ENCODE results near the gene PTPN14. TPM values are rescaled to one million over a fixed set of nuclear protein-coding genes. Genes with fewer than 3 reads are reported as not detected.

PTPN14 gene
- total RNA-seq, 1 donor = 104 TPM

DNA sequence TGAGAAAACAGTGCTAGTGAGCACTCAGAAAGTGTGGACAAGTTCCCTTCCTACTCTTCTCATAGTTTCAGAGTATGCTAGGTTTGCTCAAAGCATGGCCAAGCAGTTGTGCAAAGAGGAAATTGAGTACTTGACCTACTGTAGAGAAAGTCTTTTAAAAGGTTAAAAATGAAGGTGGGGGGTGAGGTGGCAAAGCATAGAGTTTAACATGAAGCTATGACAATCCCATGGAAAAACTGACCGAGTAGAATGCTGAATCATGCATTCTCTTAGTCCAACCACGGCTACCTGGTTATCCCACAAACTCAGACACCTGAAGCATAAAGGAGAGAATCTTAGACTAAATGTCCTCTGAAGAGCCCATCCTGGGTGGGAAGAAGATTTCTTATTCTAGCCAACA, 79.9 kb downstream of the PTPN14 start:
- TF ChIP-seq, protein P1, sequence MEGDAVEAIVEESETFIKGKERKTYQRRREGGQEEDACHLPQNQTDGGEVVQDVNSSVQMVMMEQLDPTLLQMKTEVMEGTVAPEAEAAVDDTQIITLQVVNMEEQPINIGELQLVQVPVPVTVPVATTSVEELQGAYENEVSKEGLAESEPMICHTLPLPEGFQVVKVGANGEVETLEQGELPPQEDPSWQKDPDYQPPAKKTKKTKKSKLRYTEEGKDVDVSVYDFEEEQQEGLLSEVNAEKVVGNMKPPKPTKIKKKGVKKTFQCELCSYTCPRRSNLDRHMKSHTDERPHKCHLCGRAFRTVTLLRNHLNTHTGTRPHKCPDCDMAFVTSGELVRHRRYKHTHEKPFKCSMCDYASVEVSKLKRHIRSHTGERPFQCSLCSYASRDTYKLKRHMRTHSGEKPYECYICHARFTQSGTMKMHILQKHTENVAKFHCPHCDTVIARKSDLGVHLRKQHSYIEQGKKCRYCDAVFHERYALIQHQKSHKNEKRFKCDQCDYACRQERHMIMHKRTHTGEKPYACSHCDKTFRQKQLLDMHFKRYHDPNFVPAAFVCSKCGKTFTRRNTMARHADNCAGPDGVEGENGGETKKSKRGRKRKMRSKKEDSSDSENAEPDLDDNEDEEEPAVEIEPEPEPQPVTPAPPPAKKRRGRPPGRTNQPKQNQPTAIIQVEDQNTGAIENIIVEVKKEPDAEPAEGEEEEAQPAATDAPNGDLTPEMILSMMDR (IDR thresholded peaks at IDR 0.05; ENCODE audit: insufficient read depth, low read depth, low read length) = no peak
- no peak for DNase-seq (ENCODE audit: low read depth)
- H3K4me3 ChIP-seq (ENCODE audit: low read depth, low read length) = no peak overlapping the region

DNA sequence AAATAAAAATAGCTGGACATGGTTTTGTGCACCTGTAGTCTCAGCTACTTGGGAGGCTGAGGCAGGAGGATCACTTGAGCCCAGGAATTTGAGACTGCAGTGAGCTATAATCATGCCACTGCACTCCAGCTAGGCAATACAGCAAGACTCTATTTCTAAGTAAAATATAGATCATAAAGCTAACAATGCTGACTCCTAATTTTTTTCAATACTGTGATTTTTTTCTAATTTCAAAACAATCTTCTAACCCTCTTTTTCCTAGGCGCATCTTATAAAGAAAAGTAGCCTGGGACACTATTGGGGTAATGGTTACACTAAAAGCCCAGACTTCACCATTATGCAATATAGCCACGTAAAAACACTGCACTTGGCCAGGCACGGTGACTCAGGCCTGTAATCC, 81.3 kb downstream of the PTPN14 start:
- H3K4me3 ChIP-seq (ENCODE audit: low read depth, low read length) = no peak overlapping the region
- DNase-seq (ENCODE audit: low read depth) = peak; percentile 21
- TF ChIP-seq, protein P1 (IDR thresholded peaks at IDR 0.05; ENCODE audit: insufficient read depth, low read depth, low read length) = no peak

DNA sequence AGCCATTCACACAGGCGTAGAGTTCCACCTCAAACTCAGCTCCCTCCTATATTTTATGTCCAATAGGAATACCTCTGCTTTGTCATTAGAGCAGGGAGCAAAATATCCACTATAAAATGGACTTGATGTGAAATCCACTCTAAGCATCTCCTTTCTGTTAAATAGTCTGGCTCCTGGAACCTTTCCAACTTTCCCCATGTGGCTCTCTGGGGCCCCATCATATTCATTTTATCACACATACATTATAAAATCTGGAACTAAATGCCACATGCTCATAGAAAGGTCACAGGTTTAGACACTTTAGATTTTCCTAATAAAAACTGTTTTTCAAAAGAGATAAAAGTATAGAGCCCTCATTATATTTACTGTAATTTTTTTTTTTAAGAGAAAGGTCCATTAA, 82.1 kb downstream of the PTPN14 start:
- DNase-seq (ENCODE audit: low read depth) = no peak
- H3K4me3 ChIP-seq (ENCODE audit: low read depth, low read length) = no peak overlapping the region
- TF ChIP-seq, protein P1 (IDR thresholded peaks at IDR 0.05; ENCODE audit: insufficient read depth, low read depth, low read length) = no peak

DNA sequence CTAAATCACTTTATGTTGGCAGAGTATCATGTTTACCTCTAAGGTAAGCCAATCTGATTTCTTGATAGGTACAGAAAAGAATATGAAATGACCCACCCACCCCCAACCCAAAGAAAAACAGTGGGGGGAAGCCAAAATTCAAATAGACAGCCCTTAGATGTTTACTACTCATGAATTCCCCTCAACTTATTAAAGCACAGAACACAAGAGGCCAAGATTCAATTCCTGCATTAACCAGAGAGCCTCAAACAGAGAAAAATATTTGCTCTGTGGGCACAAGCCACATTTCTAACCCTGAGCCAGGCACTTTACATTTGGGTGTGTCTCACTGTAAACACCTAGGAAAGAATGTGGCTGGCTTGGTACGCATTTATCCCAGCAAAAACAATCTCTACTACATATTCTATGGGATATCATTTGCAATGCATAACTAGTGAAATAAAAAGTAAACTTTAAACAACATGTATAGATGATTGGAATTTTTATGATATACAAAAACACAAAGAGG, 84.3 kb downstream of the PTPN14 start:
- TF ChIP-seq, protein P1 (IDR thresholded peaks at IDR 0.05; ENCODE audit: insufficient read depth, low read depth, low read length) = no peak
- H3K4me3 ChIP-seq (ENCODE audit: low read depth, low read length) = no peak overlapping the region
- no peak for DNase-seq (ENCODE audit: low read depth)

DNA sequence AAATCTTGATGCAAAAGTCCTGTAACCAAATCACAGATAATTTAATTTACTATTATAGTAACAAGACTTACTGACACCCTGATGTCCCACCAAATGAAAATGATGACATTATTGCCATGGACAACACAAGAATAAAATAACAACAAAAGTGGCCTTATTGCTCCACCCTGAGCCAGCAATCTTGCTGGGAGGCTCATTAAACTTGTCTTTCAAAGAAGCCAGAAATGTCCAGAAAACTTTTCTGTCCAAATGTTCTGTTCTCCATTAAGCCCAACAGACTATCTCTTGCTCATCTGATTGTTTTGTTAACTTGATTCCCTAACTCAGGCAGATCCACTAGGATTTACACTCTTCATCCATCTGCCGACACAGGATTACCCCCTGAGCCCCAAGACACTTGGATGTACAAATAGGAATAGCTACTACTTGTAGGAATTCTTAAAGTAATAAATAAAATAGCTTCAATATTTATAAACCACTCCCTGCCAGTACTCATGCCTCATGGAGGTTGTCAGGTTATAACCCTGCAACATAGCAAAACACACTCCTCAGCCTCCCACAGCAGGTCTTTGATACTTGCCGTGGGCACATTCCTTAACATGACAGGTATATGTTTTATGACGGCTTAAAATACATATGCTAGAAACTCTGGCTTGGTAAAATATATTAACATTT, 84.9 kb downstream of the PTPN14 start:
- no peak overlapping the region for H3K4me3 ChIP-seq (ENCODE audit: low read depth, low read length)
- DNase-seq (ENCODE audit: low read depth) = peak; percentile 43
- TF ChIP-seq, protein P1 (IDR thresholded peaks at IDR 0.05; ENCODE audit: insufficient read depth, low read depth, low read length) = no peak

DNA sequence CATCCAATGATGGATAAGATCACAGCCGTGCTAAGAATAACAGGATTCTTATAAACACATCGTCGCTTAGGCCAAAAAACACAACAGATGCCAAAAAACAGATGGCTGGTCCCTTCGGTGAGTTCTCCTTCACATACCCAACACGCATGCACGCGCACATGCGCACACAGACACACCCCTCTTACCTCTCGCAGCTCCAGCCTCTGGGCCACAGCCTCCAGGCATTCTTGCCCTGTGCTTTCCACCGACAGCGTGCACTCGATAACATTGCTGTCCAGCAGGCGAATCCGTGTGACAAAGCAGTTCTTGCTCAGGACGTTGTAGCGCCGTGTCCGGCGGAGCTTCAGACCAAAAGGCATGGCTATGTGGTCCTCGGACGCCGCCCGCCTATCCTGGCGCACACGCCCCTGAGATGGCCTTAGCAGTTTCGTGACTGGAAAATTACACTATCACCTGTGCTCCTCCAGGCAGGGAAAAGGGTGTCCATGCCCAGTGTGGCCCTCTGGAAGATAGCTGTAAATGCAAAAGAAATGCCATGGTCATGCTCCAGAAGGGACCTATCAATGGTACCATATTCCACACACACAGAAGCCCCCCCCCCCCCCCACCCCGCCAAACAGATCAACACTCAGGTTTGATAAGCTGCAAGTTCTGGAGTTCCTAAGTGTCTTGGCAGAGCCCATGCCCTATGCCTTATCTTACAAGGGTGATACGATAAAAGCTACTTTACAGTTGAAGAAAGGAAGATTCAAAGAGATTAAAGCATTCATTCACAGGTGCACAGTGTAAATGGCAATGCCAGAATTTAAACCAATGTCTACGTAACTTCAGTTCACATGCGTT, 86.7 kb downstream of the PTPN14 start:
- H3K4me3 ChIP-seq (ENCODE audit: low read depth, low read length) = no peak overlapping the region
- no peak for DNase-seq (ENCODE audit: low read depth)
- TF ChIP-seq, protein P1 (IDR thresholded peaks at IDR 0.05; ENCODE audit: insufficient read depth, low read depth, low read length) = no peak
